Activated gamma-delta T cell treated with anti-CD3 and anti-CD28 coated beads, Interleukin-2, amount 50 U/mL, for 16 hours (primary cell): ENCODE measurements around the gene YPEL3.

Experiments used
- DNase-seq: peaks from one replicate; pipeline ENCODE4 v3.0.0-alpha.2; 2020; ENCODE audit warnings: low read depth

Gene YPEL3

GRCh38 chr16:30046178-30046577 is 49.8 kb downstream of the YPEL3 start:
- DNase-seq, result no peak
